PC-3 (cell line): ENCODE measurements around the gene FAM114A1.

Experiments used
- EZH2 ChIP-seq: fragments of 300-600 bp; sonication (generic); IDR thresholded peaks from one replicate; pipeline ENCODE4 v1.6.1; 2017; ENCODE audit warnings: antibody characterized with exemption, mild to moderate bottlenecking, low read length; ENCODE audit not compliant: unreplicated experiment
- EZH2phosphoT487 ChIP-seq: fragments of 300-600 bp; sonication (generic); IDR thresholded peaks from 2 replicates; pipeline ENCODE4 v1.6.1; 2018; ENCODE audit warnings: mild to moderate bottlenecking, antibody characterized with exemption, low read length, borderline replicate concordance
- TF ChIP-seq, protein P1 (sequence below): fragments of 300-600 bp; sonication (generic); conservative IDR thresholded peaks from 2 replicates; pipeline ENCODE4 v1.5.1; 2017; ENCODE audit warnings: antibody characterized with exemption, low read depth, mild to moderate bottlenecking, low read length

DNA sequence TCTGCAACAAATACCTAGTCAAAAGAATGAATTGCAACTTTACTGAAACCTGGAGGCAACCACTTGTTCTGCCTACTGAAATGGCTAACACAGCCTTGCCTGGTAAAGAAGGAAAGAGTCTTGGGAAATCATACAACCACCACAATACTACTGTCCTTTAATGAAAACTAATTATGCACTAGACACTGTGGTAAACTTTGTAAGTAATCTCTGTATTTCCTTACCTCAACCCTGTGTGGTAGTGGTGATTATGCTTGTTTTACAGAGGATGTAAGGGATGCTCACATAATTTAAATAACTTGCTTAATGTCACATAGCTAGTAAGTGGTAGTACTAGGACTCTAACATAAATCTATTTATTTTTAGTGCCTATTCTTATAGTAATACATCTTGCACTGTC, 119.9 kb downstream of the FAM114A1 start:
- TF ChIP-seq, protein P1, sequence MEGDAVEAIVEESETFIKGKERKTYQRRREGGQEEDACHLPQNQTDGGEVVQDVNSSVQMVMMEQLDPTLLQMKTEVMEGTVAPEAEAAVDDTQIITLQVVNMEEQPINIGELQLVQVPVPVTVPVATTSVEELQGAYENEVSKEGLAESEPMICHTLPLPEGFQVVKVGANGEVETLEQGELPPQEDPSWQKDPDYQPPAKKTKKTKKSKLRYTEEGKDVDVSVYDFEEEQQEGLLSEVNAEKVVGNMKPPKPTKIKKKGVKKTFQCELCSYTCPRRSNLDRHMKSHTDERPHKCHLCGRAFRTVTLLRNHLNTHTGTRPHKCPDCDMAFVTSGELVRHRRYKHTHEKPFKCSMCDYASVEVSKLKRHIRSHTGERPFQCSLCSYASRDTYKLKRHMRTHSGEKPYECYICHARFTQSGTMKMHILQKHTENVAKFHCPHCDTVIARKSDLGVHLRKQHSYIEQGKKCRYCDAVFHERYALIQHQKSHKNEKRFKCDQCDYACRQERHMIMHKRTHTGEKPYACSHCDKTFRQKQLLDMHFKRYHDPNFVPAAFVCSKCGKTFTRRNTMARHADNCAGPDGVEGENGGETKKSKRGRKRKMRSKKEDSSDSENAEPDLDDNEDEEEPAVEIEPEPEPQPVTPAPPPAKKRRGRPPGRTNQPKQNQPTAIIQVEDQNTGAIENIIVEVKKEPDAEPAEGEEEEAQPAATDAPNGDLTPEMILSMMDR: no peak
- TF ChIP-seq EZH2: no peak
- TF ChIP-seq EZH2phosphoT487: no peak
